HG03432 (cell line): ENCODE results near the gene UBE2D3.

Experiments used
- ATAC-seq: cut with Tn5 transposase; IDR thresholded peaks from one replicate; pipeline ENCODE4 v1.9.1; 2021; ENCODE audit warnings: mild to moderate bottlenecking, moderate library complexity; ENCODE audit not compliant: unreplicated experiment

The UBE2D3 gene

DNA sequence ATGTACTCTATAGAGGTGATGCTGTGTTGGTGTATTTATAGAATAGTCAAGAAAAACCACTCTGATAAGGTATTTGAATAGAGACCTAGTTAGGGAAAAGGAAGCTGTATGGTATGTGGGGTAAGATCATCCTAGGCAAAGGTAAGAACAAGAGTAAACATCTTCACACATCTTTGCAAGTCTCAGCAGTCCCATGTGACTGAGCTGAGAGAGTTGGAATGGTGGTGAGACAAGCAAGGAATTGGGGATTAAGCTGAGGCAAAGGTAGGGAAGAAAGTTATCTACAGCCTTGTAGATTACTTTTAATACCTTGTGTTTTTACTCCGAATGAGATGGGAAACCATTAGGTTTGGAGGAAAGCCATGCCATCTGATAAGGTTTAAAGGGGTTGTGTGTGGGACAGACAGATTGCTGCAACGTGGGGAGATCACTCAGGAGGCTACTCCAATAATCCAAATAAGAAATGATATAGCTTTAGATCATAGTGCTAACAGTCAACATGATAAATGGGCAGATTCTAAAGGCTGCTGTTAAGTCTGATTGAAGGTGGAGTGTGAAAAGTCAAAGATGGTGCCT, 34.9 kb downstream of the UBE2D3 start:
- no peak for ATAC-seq

DNA sequence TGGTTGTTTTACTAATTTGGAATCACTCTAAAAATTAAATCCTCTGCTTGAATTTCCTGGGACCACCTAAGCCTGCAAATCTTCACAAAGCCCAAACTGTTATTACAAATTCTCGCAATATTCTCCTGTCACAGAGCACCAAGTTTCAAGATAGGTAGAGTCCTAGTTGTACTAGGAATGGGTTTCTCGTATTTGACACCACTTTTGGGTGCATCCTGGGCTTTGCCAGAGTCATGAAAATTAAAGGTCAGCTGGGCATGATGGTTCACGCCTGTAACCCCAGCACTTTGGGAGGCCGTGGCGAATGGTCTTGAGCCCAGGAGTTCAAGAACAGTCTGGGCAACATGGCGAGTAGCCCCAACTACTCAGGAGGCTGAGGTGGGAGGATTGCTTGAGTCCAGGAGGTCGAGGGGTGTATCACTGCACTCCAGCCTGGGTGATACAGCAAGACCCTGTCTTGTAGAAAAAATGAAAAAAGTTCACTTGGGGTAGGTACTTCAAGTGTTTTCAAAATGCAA, 36.0 kb downstream of the UBE2D3 start:
- ATAC-seq, result no peak

DNA sequence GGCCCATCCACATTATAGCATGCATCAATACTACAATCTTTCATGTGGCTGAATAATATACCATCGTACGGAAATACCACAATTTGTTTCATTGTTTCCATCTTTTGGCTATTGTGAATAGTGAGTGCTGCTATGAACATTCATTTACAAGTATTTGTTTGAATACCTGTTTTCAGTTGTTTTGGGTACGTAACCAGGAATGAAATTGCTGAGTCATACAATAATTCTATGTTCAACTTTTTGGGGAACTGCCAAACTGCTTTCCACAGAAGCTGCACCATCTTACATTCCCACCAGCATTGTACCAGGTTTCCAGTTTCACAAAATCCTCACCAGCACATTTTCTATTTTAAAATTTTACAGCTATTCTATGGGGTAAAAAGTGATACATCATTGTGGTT, 38.0 kb downstream of the UBE2D3 start:
- ATAC-seq, result no peak

DNA sequence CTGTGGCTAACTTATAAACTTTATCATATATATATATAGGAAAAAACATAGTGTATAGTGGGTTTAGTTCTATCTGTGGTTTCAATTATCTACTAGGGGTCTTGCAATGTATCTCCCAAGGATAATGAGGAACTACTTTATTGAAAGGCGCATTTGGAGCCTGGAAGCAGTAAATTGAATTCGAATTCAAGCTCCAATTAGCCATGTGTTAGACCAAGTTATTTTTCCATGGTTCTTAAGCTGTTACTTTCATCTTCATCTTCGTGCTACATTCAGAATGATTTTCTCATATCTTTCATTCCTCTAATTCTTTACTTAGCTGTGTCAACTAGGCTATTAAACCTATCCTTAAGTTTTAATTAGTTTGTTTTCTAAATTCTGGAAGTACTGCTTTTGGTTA, 39.4 kb downstream of the UBE2D3 start:
- no peak for ATAC-seq

DNA sequence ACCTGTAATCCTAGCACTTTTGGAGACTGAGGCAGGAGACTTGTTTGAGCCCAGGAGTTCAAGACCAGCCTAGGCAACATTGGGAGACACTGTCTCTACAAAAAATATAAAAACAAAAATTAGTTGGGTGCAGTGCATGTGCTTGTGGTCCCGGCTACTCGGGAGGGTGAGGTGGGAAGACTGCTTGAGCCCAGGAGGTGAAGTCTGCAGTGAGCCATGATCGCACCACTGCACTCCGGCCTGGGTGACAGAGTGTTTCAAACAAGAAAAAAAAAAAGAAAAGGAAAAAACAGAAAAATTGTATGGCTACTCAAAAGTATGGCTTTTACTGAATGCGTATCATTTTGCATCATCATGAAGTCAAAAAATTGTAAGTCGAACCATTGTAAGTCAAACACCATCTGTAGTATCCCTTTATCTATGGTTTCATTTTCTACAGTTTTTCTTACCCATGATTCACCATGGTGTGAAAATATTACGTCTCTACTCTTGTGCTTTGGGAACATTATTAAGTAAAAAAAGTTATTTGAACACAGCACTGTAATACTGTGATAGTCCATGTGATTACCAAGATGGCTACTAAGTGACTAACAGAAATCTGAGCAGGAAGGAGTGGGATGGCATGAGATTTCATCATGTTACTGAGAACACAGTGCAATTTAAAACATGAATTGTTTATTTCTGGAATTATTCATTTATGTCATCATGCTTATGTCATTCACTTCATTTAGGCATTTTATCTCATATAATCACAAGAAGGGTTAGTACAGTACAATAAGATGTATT, 40.1 kb downstream of the UBE2D3 start:
- no peak for ATAC-seq

DNA sequence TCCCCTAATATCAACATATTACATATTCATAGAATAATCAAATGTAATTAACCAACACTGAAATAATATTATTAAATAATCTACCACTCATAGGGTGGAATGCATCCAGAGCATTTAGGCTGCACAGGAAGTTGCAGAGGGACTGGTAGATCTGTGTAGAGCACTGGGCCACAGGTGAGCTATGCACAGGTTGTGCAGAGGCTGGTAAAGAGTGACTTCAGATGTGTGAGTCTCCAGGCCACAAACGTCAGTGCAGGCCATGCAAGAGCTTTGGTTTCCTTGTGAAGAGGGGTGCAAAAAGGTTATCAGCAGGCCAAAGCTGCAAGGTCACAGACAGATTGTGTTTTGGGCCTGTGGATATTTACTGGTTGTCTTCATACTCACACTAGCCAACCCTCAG, 41.1 kb downstream of the UBE2D3 start:
- ATAC-seq, result no peak

DNA sequence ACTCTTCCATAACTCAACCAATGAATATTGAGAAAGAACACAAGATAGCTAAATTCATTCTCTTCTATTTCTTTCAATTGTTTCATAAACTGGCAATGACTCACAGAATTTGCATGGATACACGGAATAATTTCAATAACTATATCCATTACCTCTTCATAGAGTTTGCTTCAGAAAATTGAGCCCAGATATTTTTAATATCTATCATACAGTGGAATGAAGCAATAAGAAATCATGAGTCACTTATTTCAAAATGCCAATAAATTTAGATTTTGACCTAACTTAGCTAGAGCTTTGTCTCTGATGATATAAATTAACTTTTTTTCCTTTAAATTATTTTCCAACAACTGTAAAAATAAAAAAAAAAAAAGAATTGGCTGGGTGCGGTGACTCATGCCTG, 44.3 kb downstream of the UBE2D3 start:
- ATAC-seq, result no peak

DNA sequence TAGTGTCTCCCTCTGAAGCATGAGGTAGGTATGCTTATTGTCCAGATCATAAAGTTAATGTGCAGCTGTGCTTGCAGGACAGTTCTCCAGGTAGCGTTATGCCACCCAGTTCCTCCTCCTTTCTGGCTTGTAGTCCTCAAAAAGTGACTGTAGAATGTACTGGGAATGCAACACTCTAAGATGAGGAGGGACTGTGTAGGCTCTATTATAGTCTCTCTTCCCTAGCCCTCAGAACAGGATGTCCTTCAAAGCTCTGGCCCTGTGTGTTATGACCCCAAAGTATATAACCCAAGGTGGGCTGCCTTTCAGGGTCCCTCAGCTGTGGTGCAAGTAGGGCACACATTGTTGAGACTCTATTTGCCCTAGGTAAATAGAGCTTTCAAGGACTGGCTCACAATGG, 45.8 kb downstream of the UBE2D3 start:
- ATAC-seq, result no peak

DNA sequence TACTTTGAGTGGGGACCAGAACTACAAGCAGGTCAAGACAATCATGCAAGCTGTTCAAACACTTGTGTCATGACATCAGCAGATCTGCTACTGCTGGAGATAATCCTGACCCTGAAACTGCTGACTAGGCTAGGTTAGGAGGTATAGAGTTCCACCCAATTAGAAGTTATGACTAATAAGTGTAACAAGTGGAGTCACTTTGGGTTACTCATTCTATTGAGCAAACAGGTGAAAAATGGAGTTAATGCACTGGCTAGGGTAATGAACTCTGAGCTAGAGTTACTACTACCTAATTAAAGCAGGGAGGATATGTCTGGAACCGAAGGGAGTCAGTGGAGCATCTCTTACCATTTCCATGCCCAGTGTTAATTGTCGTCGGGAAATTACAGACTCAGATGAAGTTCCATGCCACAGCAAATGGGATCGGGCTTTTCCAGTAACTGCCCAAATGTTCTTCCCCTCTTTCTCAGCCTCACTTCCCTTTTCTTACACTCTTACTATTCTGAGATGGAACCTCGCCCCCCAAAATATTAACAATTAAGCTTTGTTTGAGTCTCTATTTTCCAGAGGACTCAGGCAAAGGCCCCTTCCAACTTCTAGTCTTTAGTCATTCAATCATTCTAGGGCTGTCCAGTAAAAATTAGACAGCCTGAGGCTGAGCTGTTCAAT, 46.7 kb downstream of the UBE2D3 start:
- ATAC-seq, result peak; percentile 69

DNA sequence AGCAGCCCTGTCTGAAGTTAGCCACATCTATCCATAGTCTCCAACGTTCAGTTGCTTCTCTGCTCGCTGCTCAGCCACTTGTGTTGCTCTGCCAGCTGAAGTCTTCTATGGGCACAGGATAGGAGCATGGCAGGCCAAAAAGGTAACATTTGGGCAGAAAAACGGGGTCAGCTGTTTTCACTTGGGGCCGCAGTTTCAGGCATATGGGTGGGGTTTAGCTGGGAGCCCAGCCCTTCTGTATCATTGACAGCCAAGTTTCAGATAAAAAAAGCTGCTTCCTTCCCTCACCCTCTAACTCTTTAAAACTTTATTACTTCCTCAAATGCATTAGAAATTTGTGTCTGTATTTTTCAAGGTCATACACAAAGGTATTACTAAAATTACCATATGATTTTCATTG, 48.1 kb downstream of the UBE2D3 start:
- no peak for ATAC-seq

DNA sequence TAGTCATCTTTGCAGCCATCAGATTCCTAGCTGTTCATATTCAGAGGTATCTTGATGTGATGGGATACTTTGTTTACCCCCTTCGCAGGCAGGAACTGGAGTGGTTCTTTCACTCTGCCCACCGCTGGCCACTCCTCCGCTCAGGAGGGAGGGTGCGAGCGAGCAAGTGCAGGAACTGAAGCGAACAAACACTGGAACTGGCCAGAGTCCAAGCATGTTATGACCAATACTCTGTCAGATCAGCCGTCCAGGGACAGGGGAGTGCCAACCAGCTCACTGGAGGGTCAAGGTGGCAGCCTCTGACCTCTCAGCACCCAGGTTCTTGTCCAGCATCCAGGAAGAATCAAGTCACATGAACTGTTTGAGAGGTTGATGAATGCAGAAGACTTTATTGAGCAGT, 48.6 kb downstream of the UBE2D3 start:
- ATAC-seq, result no peak

DNA sequence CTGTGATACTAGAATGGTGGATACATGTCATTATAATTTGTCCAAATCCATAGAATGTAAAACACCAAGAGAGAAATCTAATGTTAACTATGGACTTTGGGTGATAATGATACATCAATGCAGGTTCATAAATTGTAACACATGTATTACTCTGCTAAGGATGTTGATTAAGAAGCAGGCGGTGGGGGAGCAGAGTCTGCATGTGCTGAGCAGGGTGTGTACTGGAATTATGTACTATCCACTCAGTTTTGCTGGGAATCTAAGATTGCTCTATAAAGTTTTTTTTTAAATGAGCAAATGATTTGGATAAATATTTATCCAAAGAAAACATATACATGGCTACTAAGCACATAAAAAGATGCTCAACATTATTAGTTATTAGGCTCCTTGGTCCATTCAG, 51.5 kb downstream of the UBE2D3 start:
- no peak for ATAC-seq

DNA sequence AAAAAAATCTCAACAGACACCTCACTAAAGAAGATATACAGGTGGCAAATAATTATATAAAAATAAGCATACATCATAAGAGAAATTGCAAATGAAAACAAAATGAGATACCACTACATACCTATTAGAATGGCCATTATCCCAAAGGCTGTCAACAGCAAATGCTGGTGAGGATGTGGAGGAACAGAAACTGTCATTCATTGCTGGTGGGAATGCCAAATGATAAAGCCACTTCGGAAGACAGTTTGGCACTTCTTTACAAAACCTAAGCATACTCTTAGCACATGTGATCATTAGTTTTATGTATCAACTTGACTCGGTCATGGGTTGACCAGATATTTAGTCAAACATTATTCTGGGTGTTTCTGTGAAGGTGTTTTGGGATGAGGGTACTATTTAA, 53.1 kb downstream of the UBE2D3 start:
- no peak for ATAC-seq

DNA sequence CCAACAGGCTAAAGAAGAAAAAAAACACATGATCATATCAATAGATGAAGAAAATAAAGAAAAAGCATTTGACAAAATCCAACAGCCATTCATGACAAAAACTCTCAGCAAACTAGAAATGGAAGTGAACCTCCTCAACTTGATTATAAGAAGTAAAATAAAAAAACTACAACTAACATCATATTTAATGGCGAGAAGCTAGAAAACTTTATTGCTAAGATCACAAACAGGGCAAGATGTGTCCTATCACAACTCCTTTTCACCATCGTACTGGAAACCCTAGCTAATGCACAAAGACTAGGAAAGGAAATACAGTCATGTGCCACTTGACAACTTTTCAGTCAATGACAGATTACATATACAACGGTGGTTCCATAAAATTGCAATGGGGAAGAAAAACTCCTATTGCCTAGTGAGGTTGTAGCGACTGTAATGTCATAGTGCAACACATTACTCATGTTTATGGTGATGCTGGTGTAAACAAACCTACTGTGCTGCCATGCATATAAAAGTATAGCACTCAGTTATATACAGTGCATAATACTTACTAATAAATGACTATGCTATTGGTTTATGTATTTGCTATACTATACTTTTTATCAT, 54.5 kb downstream of the UBE2D3 start:
- ATAC-seq, result no peak

DNA sequence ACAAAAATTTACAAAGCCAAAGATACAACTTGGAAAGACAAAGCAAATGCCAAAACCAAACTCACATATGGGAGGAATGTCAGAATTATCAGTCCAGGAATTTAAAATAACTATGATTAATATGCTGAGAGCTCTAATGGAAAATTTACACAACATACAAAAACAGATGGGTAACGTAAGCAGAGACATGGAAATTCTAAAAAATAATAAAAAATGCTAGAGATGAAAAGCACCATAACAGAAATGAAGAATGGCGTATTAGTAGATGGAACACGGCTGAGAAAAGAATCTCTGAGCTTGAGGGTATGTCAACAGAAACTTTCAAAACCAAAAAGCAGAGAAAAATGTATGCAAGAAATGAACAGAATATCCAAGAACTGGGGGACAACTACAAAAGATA, 62.5 kb downstream of the UBE2D3 start:
- no peak for ATAC-seq

DNA sequence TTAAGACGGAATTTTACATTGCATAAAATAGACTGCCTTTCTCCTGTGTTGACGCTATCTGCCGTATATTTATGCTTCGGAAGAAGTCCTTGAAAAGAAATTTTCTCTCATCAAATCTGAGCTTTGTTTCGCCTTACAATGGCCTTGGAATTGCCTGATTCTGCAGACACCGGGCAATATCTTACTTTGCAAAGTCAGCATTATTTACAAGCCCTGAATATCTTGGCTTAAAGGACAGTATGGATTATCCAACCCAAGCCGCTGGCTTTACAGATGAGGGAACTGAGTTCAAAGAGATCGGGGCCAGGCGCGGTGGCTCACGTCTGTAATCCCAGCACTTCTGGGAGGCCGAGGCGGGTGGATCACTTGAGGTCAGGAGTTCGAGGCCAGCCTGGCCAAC, 65.4 kb downstream of the UBE2D3 start:
- ATAC-seq, result no peak

DNA sequence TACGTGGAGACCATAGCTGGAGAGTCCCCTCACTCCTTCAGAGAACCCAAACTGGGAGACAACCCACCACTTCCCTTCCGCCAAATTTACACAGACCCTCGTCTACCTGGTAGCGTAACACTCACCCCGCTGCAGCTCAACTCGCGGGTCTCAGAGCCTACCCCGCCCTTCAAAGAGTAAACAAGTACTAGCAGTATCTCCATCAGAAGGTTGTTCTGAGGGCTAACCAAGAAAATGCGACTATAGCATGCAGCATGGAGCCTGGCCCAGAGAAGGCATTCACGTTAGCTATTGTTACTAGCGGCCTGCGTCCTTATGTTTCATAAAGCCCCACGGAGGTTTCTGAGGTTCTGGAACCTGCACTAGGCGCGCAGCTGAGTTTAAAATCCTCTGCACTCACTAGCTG, 66.1 kb downstream of the UBE2D3 start:
- no peak for ATAC-seq

DNA sequence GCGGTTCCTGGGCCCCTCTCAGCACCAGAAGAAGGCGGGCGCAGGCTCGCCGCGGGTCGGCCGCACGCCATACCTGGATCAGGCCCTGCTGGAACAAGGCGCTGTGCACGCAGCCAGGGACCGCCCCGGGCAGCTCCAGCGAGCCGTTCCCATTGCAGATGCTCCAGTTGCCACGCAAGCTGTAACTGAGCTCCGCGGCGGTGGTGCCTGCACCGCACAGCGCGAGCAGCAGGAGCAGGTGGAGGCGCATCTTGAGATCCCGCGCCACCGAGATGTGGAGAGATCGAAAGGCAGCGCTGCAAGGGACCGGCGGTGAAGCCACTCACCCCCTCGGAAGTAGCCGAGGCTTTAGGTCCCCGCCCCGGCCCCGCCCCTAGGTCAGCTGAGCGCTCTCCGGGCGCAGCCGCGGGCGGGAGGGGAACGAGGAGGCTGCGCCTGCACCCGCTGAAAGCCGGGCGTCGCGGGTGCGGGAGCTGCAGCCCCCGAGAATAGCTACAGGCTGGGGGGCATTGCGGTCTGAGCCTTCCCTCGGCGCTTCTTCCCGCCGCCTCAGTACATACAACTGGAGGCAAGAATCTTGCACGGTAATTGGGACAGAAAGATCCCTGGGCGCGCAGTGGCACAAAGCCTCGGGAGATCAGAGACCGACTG, 66.6 kb downstream of the UBE2D3 start, which contains the start of gene MANBA:
MANBA (minus strand) TSS at position 324 of the 651 bp plus-strand sequence; CDS start at position 250, 74 bp downstream.
- ATAC-seq, result peak; percentile 96

DNA sequence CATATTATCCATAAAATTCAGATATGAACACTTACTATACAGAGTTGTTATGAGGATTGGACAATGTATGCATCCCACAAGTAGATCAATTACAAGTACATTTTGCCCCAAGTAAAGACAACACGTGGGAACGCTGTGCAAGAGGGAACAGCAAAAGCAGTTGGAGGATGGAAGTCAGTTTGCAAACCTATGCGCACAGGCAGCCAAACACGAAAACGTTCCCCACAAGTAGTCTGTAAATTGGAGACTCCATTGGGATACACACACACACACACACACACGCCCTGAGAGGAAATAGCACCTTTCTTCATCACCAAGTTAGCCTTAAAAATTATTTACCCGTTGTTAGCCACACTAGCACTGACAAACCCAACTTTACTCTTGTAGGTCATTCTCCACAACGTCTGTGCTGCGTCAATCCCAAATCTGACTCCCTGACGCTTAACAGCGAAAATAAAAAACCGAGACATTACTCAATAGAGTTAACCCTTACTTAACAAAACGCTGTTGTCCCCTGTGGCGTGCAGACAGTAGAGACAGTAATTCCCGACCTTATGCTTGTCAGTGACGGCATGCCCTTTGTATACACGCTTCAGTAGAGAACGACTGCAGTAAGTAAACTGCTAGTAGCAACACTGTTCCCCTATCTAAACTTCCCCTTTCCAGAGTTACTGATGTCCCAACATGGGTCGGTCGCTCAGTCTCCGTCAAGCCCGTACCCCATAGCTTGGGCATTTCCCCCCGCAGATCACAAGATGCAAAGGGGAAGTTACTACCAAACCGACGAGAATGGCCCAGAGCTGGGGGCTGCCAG, 67.3 kb downstream of the UBE2D3 start:
- ATAC-seq, result peak; percentile 61
